ENCODE results near the gene SMPD1.

The SMPD1 gene

GRCh38 chr11:6389905-6390717, at the start of gene SMPD1:
TSS of gene SMPD1 (plus strand) at chr11:6390474. CDS start at chr11:6390599, 125 bp downstream.
- peak; percentile 92 for DNase-seq (ENCODE audit: low read depth)

GRCh38 chr11:6345366-6345765, 44.9 kb upstream of the SMPD1 start:
- no peak for DNase-seq (ENCODE audit: low read depth)

GRCh38 chr11:6350043-6350442, 40.2 kb upstream of the SMPD1 start:
- DNase-seq (ENCODE audit: low read depth): no peak

GRCh38 chr11:6350486-6350885, 39.8 kb upstream of the SMPD1 start:
- no peak for DNase-seq (ENCODE audit: low read depth)

GRCh38 chr11:6351782-6352382, 38.4 kb upstream of the SMPD1 start:
- no peak for DNase-seq (ENCODE audit: low read depth)

GRCh38 chr11:6353367-6353987, 36.8 kb upstream of the SMPD1 start:
- DNase-seq (ENCODE audit: low read depth): peak; percentile 22

- no peak for DNase-seq (ENCODE audit: low read depth)
Measured at GRCh38 chr11:6354651-6355485, 35.4 kb upstream of the SMPD1 start.

GRCh38 chr11:6356503-6357055, 33.7 kb upstream of the SMPD1 start:
- no peak for DNase-seq (ENCODE audit: low read depth)

- no peak for DNase-seq (ENCODE audit: low read depth)
Measured at GRCh38 chr11:6357222-6357621, 33.1 kb upstream of the SMPD1 start.

- no peak for DNase-seq (ENCODE audit: low read depth)
Measured at GRCh38 chr11:6360183-6360582, 30.1 kb upstream of the SMPD1 start.

GRCh38 chr11:6362185-6362872, 27.9 kb upstream of the SMPD1 start:
- no peak for DNase-seq (ENCODE audit: low read depth)

- peak; percentile 18 for DNase-seq (ENCODE audit: low read depth)
Measured at GRCh38 chr11:6362873-6363678, 27.2 kb upstream of the SMPD1 start.

- DNase-seq (ENCODE audit: low read depth): no peak
Measured at GRCh38 chr11:6365659-6366058, 24.6 kb upstream of the SMPD1 start.

GRCh38 chr11:6371825-6372224, 18.4 kb upstream of the SMPD1 start:
- DNase-seq (ENCODE audit: low read depth): no peak

GRCh38 chr11:6377902-6378639, 12.2 kb upstream of the SMPD1 start:
- DNase-seq (ENCODE audit: low read depth): no peak

- DNase-seq (ENCODE audit: low read depth): no peak
Measured at GRCh38 chr11:6378640-6378989, 11.7 kb upstream of the SMPD1 start.

- DNase-seq (ENCODE audit: low read depth): no peak
Measured at GRCh38 chr11:6385046-6385777, 5.1 kb upstream of the SMPD1 start.

- no peak for DNase-seq (ENCODE audit: low read depth)
Measured at GRCh38 chr11:6387811-6388599, 2.3 kb upstream of the SMPD1 start.
